ENCODE data around the gene C20orf141.

C20orf141 gene

DNA sequence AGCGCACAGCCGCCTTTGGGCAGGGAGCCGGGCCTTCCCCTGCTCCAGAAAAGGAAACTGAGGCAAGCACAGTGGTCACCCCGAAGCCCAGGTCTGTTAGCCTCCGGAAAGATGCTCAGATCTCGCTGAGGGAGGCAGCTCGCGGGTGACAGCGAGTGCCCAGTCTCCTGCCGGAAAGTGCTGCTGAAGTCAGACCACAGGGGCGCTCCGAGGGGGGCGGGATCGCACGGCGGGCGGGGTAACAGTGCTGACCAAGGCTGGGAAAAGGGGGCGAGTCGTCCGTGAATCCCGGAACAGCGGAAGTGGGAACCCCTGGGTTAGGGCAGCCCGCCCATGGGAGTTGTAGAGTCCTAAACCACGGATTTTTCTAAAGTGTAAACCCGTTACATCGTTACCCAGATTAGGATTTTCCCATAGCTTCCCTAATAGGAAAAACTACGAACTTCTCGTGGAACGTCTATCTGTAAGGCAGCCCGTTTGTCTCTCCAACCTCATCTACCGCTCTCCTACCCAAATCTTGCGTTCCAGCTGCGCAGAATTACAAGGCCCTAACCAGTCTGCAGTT, 26.3 kb downstream of the C20orf141 start:
- TF ChIP-seq FOXP2 (optimal IDR thresholded peaks at IDR 0.05; ENCODE audit: control extremely low read depth, extremely low read length, insufficient read depth) (no peak), POLR2AphosphoS5 (IDR thresholded peaks at IDR 0.05; ENCODE audit: borderline replicate concordance, low read depth, low read length) (no peak), EZH2 (IDR thresholded peaks at IDR 0.05) (no peak)
- H3K27ac ChIP-seq, result no peak overlapping the region
- no peaks in the 10 kb centered on the region for H3K9me3 ChIP-seq (ENCODE audit: low read depth, low read length)
- no peak for DNase-seq (ENCODE audit: low read depth, low spot score)
- peak overlapping the region; percentile 95 for H3K4me3 ChIP-seq
- H3K9ac ChIP-seq (ENCODE audit: insufficient read length), result peak overlapping the region; percentile 78
- peaks cover 7% of the 10 kb centered on the region; the same call in 1 of the 2 replicates for H3K36me3 ChIP-seq (ENCODE audit: insufficient read depth, low read length)

DNA sequence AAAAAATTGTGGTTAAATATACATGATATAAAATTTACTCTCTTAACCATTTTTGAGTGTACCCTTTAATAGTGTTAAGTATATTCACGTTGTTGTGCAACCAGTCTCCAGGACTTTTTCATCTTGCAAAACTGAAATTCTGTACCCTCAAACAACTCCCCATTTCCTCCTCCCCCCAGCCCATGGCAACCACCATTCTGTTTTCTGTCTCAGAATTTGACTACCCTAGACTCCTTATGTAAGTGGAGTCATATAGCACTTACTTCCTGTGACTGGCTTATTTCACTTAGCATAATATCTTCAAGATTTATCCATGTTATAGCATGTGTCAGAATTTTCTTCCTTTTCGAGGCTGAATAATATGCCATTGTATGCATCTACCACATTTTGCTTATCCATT, 30.8 kb downstream of the C20orf141 start:
- DNase-seq (ENCODE audit: low read depth, low spot score), result no peak
- Histone ChIP-seq H3K27ac (no peak overlapping the region), H3K4me3 (no peak overlapping the region), H3K36me3 (ENCODE audit: insufficient read depth, low read length) (no peaks in the 10 kb centered on the region), H3K9ac (ENCODE audit: insufficient read length) (no peak overlapping the region), H3K9me3 (ENCODE audit: low read depth, low read length) (no peaks in the 10 kb centered on the region)
- TF ChIP-seq EZH2 (IDR thresholded peaks at IDR 0.05) (no peak), FOXP2 (optimal IDR thresholded peaks at IDR 0.05; ENCODE audit: control extremely low read depth, extremely low read length, insufficient read depth) (no peak), POLR2AphosphoS5 (IDR thresholded peaks at IDR 0.05; ENCODE audit: borderline replicate concordance, low read depth, low read length) (no peak)

DNA sequence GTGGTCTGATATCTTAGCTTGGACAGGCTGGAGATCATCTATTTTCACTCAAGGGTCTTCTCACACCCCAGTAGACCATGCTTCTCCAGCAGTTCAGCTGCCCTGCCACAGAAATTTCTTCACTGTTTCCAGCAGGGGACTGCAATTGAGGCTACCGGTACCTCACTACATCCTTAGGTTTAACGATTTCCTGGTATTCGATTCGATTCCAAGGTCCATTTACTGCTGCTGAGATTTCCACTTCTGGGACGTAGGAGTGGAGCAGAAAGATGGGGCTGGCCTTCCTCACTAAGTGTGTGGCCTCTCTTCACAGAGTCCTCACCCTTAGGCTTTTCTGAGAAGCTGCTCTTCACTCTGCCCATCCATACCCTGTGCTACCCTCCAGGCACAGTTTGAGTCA, 31.9 kb downstream of the C20orf141 start:
- DNase-seq (ENCODE audit: low read depth, low spot score), result no peak
- no peaks in the 10 kb centered on the region for H3K36me3 ChIP-seq (ENCODE audit: insufficient read depth, low read length)
- H3K27ac ChIP-seq, result no peak overlapping the region
- H3K9ac ChIP-seq (ENCODE audit: insufficient read length), result no peak overlapping the region
- TF ChIP-seq POLR2AphosphoS5 (IDR thresholded peaks at IDR 0.05; ENCODE audit: borderline replicate concordance, low read depth, low read length) (no peak), EZH2 (IDR thresholded peaks at IDR 0.05) (no peak), FOXP2 (optimal IDR thresholded peaks at IDR 0.05; ENCODE audit: control extremely low read depth, extremely low read length, insufficient read depth) (no peak)
- H3K9me3 ChIP-seq (ENCODE audit: low read depth, low read length), result no peaks in the 10 kb centered on the region
- no peak overlapping the region for H3K4me3 ChIP-seq

DNA sequence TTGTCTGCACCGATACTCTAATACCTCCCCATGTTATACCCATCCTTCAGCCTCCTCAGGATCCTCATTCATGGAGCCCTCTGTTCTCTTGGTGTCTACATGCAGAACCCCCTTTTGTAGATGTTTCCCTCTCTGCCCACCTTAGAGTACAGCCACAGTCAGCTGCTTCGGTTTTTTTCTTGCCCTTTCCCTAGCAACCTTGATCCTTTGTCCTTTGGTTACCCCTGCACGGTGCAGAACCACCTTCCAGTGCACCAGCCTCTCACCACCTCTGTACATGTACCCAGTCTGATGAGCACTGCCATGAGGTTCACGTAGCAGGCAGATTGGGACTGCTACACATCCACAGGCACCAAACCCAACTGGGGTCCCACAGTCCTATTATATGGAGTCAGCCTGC, 33.0 kb downstream of the C20orf141 start:
- no peak overlapping the region for H3K9ac ChIP-seq (ENCODE audit: insufficient read length)
- no peak overlapping the region for H3K4me3 ChIP-seq
- TF ChIP-seq POLR2AphosphoS5 (IDR thresholded peaks at IDR 0.05; ENCODE audit: borderline replicate concordance, low read depth, low read length) (no peak), EZH2 (IDR thresholded peaks at IDR 0.05) (no peak), FOXP2 (optimal IDR thresholded peaks at IDR 0.05; ENCODE audit: control extremely low read depth, extremely low read length, insufficient read depth) (no peak)
- no peak for DNase-seq (ENCODE audit: low read depth, low spot score)
- no peaks in the 10 kb centered on the region for H3K36me3 ChIP-seq (ENCODE audit: insufficient read depth, low read length)
- H3K9me3 ChIP-seq (ENCODE audit: low read depth, low read length), result no peaks in the 10 kb centered on the region
- no peak overlapping the region for H3K27ac ChIP-seq

- Histone ChIP-seq H3K9me3 (ENCODE audit: low read depth, low read length) (no peaks in the 10 kb centered on the region), H3K4me3 (no peak overlapping the region), H3K9ac (ENCODE audit: insufficient read length) (no peak overlapping the region), H3K36me3 (ENCODE audit: insufficient read depth, low read length) (no peaks in the 10 kb centered on the region), H3K27ac (no peak overlapping the region)
- TF ChIP-seq EZH2 (IDR thresholded peaks at IDR 0.05) (no peak), FOXP2 (optimal IDR thresholded peaks at IDR 0.05; ENCODE audit: control extremely low read depth, extremely low read length, insufficient read depth) (no peak), POLR2AphosphoS5 (IDR thresholded peaks at IDR 0.05; ENCODE audit: borderline replicate concordance, low read depth, low read length) (no peak)
- DNase-seq (ENCODE audit: low read depth, low spot score), result no peak
These were observed 34.7 kb downstream of the C20orf141 start for GRCh38 chr20:2849529-2849928.

GRCh38 chr20:2851086-2851485, 36.3 kb downstream of the C20orf141 start:
- no peak for DNase-seq (ENCODE audit: low read depth, low spot score)
- no peak for TF ChIP-seq EZH2 (IDR thresholded peaks at IDR 0.05)
- TF ChIP-seq FOXP2 (optimal IDR thresholded peaks at IDR 0.05; ENCODE audit: control extremely low read depth, extremely low read length, insufficient read depth), result no peak
- TF ChIP-seq POLR2AphosphoS5 (IDR thresholded peaks at IDR 0.05; ENCODE audit: borderline replicate concordance, low read depth, low read length), result no peak
- no peak overlapping the region for H3K4me3 ChIP-seq
- H3K9me3 ChIP-seq (ENCODE audit: low read depth, low read length), result no peaks in the 10 kb centered on the region
- H3K9ac ChIP-seq (ENCODE audit: insufficient read length), result no peak overlapping the region
- no peak overlapping the region for H3K27ac ChIP-seq
- H3K36me3 ChIP-seq (ENCODE audit: insufficient read depth, low read length), result no peaks in the 10 kb centered on the region

DNA sequence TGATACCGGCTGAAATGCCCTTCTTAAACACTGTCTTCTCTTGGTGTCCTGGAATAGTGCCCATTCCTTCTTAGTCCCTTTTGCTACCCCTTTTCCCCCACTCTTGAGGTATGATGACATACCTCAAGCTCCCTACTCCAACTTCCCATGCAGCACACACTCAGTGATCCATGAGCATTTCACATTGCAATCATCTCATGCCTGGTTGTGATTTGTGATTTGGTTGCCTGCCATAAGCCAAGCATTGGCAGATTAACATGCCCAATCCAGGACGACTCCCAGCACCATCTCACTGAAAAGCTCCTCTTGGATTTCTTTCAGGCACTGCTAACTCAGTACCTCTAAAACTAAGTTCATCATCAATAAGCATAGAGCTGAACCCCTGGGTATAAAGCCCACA, 43.8 kb downstream of the C20orf141 start:
- H3K4me3 ChIP-seq, result no peak overlapping the region
- DNase-seq (ENCODE audit: low read depth, low spot score), result no peak
- H3K27ac ChIP-seq, result no peak overlapping the region
- no peak for TF ChIP-seq POLR2AphosphoS5 (IDR thresholded peaks at IDR 0.05; ENCODE audit: borderline replicate concordance, low read depth, low read length)
- no peak for TF ChIP-seq FOXP2 (optimal IDR thresholded peaks at IDR 0.05; ENCODE audit: control extremely low read depth, extremely low read length, insufficient read depth)
- TF ChIP-seq EZH2 (IDR thresholded peaks at IDR 0.05), result no peak
- H3K36me3 ChIP-seq (ENCODE audit: insufficient read depth, low read length), result no peaks in the 10 kb centered on the region
- no peak overlapping the region for H3K9ac ChIP-seq (ENCODE audit: insufficient read length)
- H3K9me3 ChIP-seq (ENCODE audit: low read depth, low read length), result no peaks in the 10 kb centered on the region

DNA sequence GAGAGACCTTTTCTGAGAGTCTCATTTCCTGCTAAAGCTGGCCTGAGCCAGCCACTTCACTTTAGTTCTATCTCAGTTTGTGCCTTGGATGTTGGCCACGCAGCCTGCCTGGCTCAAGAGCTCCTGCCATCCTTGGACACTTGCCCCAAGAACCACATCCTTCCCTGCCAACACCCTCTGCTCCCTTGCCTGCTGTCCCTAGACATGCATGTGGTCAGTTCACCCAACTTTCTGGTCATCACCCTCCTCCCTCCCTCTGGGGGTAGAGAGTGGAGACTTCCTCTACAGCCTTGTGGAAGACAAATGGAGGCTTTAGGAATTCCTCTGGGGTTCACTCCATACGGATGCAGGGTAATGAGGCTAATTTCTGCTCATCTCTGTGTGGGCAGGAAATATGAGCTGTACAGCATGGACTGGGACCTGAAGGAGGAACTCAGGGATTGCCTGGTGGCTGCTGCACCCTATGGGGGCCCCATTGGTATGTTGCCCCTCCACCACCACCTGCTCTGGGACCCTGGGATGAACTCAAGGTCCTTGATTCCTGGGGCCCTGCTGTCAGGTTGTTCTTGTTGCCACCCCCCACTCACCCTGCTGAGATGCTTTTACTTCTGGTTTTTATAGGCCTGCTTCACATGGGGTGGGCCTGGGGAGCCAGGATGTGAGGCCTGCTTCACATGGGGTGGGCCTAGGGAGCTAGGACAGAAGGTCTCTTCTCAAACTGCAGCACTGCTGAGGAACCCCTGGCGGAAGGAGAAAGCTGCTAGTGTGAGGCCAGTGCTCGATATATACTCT, 44.7 kb downstream of the C20orf141 start:
- Histone ChIP-seq H3K4me3 (no peak overlapping the region), H3K36me3 (ENCODE audit: insufficient read depth, low read length) (no peaks in the 10 kb centered on the region; the same call in 1 of the 2 replicates), H3K9ac (ENCODE audit: insufficient read length) (no peak overlapping the region), H3K27ac (no peak overlapping the region), H3K9me3 (ENCODE audit: low read depth, low read length) (no peaks in the 10 kb centered on the region)
- TF ChIP-seq FOXP2 (optimal IDR thresholded peaks at IDR 0.05; ENCODE audit: control extremely low read depth, extremely low read length, insufficient read depth) (no peak), POLR2AphosphoS5 (IDR thresholded peaks at IDR 0.05; ENCODE audit: borderline replicate concordance, low read depth, low read length) (no peak), EZH2 (IDR thresholded peaks at IDR 0.05) (no peak)
- no peak for DNase-seq (ENCODE audit: low read depth, low spot score)

Measured in SK-N-MC (cell line).